HG03060 (cell line): ENCODE data around the gene RIBC2.
"Not testable (repeated sequence)": the region's sequence is repeated elsewhere in the genome, so short reads cannot be mapped to it uniquely, and the experiment has no call there.

Experiments
- ATAC-seq: cut with Tn5 transposase; IDR thresholded peaks from one replicate; pipeline ENCODE4 v1.9.1; 2021; ENCODE audit warnings: low read depth, moderate number of reproducible peaks; ENCODE audit not compliant: unreplicated experiment

Gene RIBC2

GRCh38 chr22:45424241-45424731, 10.8 kb downstream of the RIBC2 start:
- ATAC-seq = no peak

- no peak for ATAC-seq
Measured at GRCh38 chr22:45425101-45425500, 11.6 kb downstream of the RIBC2 start.

- no peak for ATAC-seq
Measured at GRCh38 chr22:45425531-45426265, 12.2 kb downstream of the RIBC2 start.

- no peak for ATAC-seq
Measured at GRCh38 chr22:45426387-45426786, 12.9 kb downstream of the RIBC2 start.

- ATAC-seq = no peak
Measured at GRCh38 chr22:45427114-45427513, 13.6 kb downstream of the RIBC2 start.

GRCh38 chr22:45428391-45429385, 15.2 kb downstream of the RIBC2 start:
- ATAC-seq = no peak

- no peak for ATAC-seq
Measured at GRCh38 chr22:45429424-45429823, 15.9 kb downstream of the RIBC2 start.

GRCh38 chr22:45429981-45430775, 16.7 kb downstream of the RIBC2 start:
- ATAC-seq = no peak

GRCh38 chr22:45430871-45431270, 17.4 kb downstream of the RIBC2 start:
- ATAC-seq = no peak

- no peak for ATAC-seq
Measured at GRCh38 chr22:45434981-45435380, 21.5 kb downstream of the RIBC2 start.

- no peak for ATAC-seq
Measured at GRCh38 chr22:45435544-45436139, 22.1 kb downstream of the RIBC2 start.

- ATAC-seq = not testable (repeated sequence)
Measured at GRCh38 chr22:45436871-45437517, 23.5 kb downstream of the RIBC2 start.

GRCh38 chr22:45438336-45438735, 24.8 kb downstream of the RIBC2 start:
- ATAC-seq = no peak

- not testable (repeated sequence) for ATAC-seq
Measured at GRCh38 chr22:45440688-45441087, 27.2 kb downstream of the RIBC2 start.

- no peak for ATAC-seq
Measured at GRCh38 chr22:45441138-45441537, 27.6 kb downstream of the RIBC2 start.

- no peak for ATAC-seq
Measured at GRCh38 chr22:45442116-45442515, 28.6 kb downstream of the RIBC2 start.

GRCh38 chr22:45444168-45444567, 30.7 kb downstream of the RIBC2 start:
- no peak for ATAC-seq

GRCh38 chr22:45445031-45445710, 31.7 kb downstream of the RIBC2 start:
- no peak for ATAC-seq

- no peak for ATAC-seq
Measured at GRCh38 chr22:45446216-45446615, 32.7 kb downstream of the RIBC2 start.
